Gastroesophageal sphincter (tissue), 3 donors: ENCODE measurements around the gene SPEF2.

Source experiments
- EP300 ChIP-seq: sonication (generic); formaldehyde crosslinking; IDR thresholded peaks from one replicate; pipeline ENCODE4 v1.6.1; 2017; ENCODE audit warnings: antibody characterized with exemption, mild to moderate bottlenecking
- POLR2A ChIP-seq, 2 donors: fragments of 450-650 bp; IDR thresholded peaks; one replicate each; pipeline ENCODE4 v1.6.1; 2017; ENCODE audit warnings: antibody characterized with exemption in 2 of 2, mild to moderate bottlenecking in 2 of 2, moderate library complexity in 1 of 2
- POLR2AphosphoS5 ChIP-seq: sonication (generic); formaldehyde crosslinking; IDR thresholded peaks from one replicate; pipeline ENCODE4 v1.6.1; 2017; ENCODE audit warnings: antibody characterized with exemption
- TF ChIP-seq, protein P1 (sequence below), 4 experiments: fragments of 200-600 bp in 2 of 4; fragments of 450-650 bp in 2 of 4; sonication (generic) in 1 of 4; IDR thresholded peaks; one replicate each; pipeline ENCODE4 v1.5.1; 2017 to 2019; ENCODE audit warnings: antibody characterized with exemption in 4 of 4, mild to moderate bottlenecking in 2 of 4, moderate library complexity in 2 of 4

DNA sequence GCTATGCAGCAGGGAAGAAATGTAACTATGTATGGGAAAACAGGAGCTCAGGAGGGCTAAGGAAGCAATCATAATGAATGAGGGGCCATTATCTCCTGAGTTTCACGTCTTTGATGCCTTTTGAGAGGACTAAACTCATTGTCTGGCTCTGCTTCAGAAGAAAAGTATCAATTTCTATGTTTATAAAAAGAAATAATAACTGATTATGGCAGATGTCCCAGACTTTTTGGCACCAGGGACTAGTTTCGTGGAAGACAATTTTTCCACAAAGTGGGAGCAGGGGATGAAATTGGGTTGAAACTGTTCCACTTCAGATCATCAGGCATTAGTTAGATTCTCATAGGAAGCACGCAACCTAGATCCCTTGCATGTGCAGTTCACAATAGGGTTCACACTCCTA is 230.3 kb downstream of the SPEF2 start:
- TF ChIP-seq, protein P1, sequence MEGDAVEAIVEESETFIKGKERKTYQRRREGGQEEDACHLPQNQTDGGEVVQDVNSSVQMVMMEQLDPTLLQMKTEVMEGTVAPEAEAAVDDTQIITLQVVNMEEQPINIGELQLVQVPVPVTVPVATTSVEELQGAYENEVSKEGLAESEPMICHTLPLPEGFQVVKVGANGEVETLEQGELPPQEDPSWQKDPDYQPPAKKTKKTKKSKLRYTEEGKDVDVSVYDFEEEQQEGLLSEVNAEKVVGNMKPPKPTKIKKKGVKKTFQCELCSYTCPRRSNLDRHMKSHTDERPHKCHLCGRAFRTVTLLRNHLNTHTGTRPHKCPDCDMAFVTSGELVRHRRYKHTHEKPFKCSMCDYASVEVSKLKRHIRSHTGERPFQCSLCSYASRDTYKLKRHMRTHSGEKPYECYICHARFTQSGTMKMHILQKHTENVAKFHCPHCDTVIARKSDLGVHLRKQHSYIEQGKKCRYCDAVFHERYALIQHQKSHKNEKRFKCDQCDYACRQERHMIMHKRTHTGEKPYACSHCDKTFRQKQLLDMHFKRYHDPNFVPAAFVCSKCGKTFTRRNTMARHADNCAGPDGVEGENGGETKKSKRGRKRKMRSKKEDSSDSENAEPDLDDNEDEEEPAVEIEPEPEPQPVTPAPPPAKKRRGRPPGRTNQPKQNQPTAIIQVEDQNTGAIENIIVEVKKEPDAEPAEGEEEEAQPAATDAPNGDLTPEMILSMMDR (IDR thresholded peaks at IDR 0.05) = no peak
- TF ChIP-seq POLR2AphosphoS5 = no peak
- no peak for TF ChIP-seq POLR2A (IDR thresholded peaks at IDR 0.05)
- no peak for TF ChIP-seq EP300
